ENCODE results near the gene DIAPH3. TPM values are rescaled to one million over a fixed set of nuclear protein-coding genes. Genes with fewer than 3 reads are reported as not detected.

Gene DIAPH3
- total and polyA plus RNA-seq, 7 experiments from 2014 or later = 0.37 to 17.5 TPM; not detected in 5

GRCh38 chr13:60001889-60002288, 161.8 kb downstream of the DIAPH3 start:
- Mint-ChIP-seq H3K4me1 (peaks cover 0 to 5% (median 0%) of the 10 kb centered on the region in 7 donors), H3K4me3 (no peak overlapping the region), H3K9me3 (no peaks in the 10 kb centered on the region), H3K27me3 (no peaks in the 10 kb centered on the region), H3K27ac (no peak overlapping the region), H3K36me3 (peaks cover 0 to 17% (median 0%) of the 10 kb centered on the region in 5 donors)
- ChIA-PET CTCF (no interaction called here), POLR2A (no interaction called here)
- Histone ChIP-seq H3K9me3 (ENCODE audit: control insufficient read depth in 2 of 3, low read length in 3 of 3) (no peaks in the 10 kb centered on the region), H3K27me3 (ENCODE audit: control insufficient read depth in 2 of 2, insufficient read depth in 2 of 2, low read length in 2 of 2) (no peaks in the 10 kb centered on the region), H3K36me3 (ENCODE audit: control insufficient read depth in 2 of 3, insufficient read depth in 3 of 3, low read length in 3 of 3) (no peaks in the 10 kb centered on the region), H3K4me3 (ENCODE audit: low read length) (no peak overlapping the region), H3K4me1 (ENCODE audit: control insufficient read depth in 2 of 2, insufficient read depth in 2 of 2, low read length in 2 of 2) (no peaks in the 10 kb centered on the region), H3K27ac (ENCODE audit: low read depth, low read length) (no peak overlapping the region)
- intact Hi-C loops (cut with micrococcal nuclease) = no loop called here
- ATAC-seq = no peak
- no peak for DNase-seq

GRCh38 chr13:60000976-60001375, 162.8 kb downstream of the DIAPH3 start:
- no peaks in the 10 kb centered on the region for H3K27me3 ChIP-seq (ENCODE audit: control insufficient read depth in 2 of 2, insufficient read depth in 2 of 2, low read length in 2 of 2)
- no peak for DNase-seq
- H3K27me3 Mint-ChIP-seq = no peaks in the 10 kb centered on the region
- H3K27ac Mint-ChIP-seq = no peak overlapping the region
- H3K4me1 ChIP-seq (ENCODE audit: control insufficient read depth in 2 of 2, insufficient read depth in 2 of 2, low read length in 2 of 2) = no peaks in the 10 kb centered on the region
- H3K4me3 ChIP-seq (ENCODE audit: low read length) = no peak overlapping the region
- CTCF ChIA-PET = no interaction called here
- H3K4me3 Mint-ChIP-seq = no peak overlapping the region
- no peaks in the 10 kb centered on the region for H3K36me3 ChIP-seq (ENCODE audit: control insufficient read depth in 2 of 3, insufficient read depth in 3 of 3, low read length in 3 of 3)
- H3K9me3 Mint-ChIP-seq = no peaks in the 10 kb centered on the region
- no peak for ATAC-seq
- intact Hi-C loops (cut with micrococcal nuclease) = no loop called here
- H3K4me1 Mint-ChIP-seq = peaks cover 0 to 5% (median 0%) of the 10 kb centered on the region in 7 donors
- H3K9me3 ChIP-seq (ENCODE audit: control insufficient read depth in 2 of 3, low read length in 3 of 3) = no peaks in the 10 kb centered on the region
- no peak overlapping the region for H3K27ac ChIP-seq (ENCODE audit: low read depth, low read length)
- POLR2A ChIA-PET = no interaction called here
- peaks cover 0 to 14% (median 0%) of the 10 kb centered on the region in 5 donors for H3K36me3 Mint-ChIP-seq

GRCh38 chr13:60000081-60000480, 163.6 kb downstream of the DIAPH3 start:
- peaks cover 0 to 14% (median 0%) of the 10 kb centered on the region in 5 donors for H3K36me3 Mint-ChIP-seq
- no peak overlapping the region for H3K27ac Mint-ChIP-seq

GRCh38 chr13:59997976-59998375, 165.8 kb downstream of the DIAPH3 start:
- POLR2A ChIA-PET = no interaction called here
- intact Hi-C loops (cut with micrococcal nuclease) = loop anchor here in 1 of 2 donors (10.0 kb wide), 1 partner anchor 437 kb away; no protein-coding TSS in a partner anchor
- no peak for DNase-seq
- no peak overlapping the region for H3K4me3 Mint-ChIP-seq
- Histone ChIP-seq H3K36me3 (ENCODE audit: control insufficient read depth in 2 of 3, insufficient read depth in 3 of 3, low read length in 3 of 3) (no peaks in the 10 kb centered on the region), H3K27ac (ENCODE audit: low read depth, low read length) (no peak overlapping the region), H3K9me3 (ENCODE audit: control insufficient read depth in 2 of 3, low read length in 3 of 3) (no peaks in the 10 kb centered on the region), H3K4me3 (ENCODE audit: low read length) (no peak overlapping the region), H3K4me1 (ENCODE audit: control insufficient read depth in 2 of 2, insufficient read depth in 2 of 2, low read length in 2 of 2) (no peaks in the 10 kb centered on the region), H3K27me3 (ENCODE audit: control insufficient read depth in 2 of 2, insufficient read depth in 2 of 2, low read length in 2 of 2) (no peaks in the 10 kb centered on the region)
- H3K36me3 Mint-ChIP-seq = peaks cover 0 to 15% (median 0%) of the 10 kb centered on the region in 5 donors
- CTCF ChIA-PET = no interaction called here
- H3K27me3 Mint-ChIP-seq = no peaks in the 10 kb centered on the region
- H3K4me1 Mint-ChIP-seq = peaks cover 0 to 5% (median 0%) of the 10 kb centered on the region in 7 donors
- H3K27ac Mint-ChIP-seq = no peak overlapping the region
- no peak for ATAC-seq
- H3K9me3 Mint-ChIP-seq = no peaks in the 10 kb centered on the region

More at GRCh38 chr13:60000081-60000480, 163.6 kb downstream of the DIAPH3 start:
- Histone ChIP-seq H3K4me3 (ENCODE audit: low read length) (no peak overlapping the region), H3K9me3 (ENCODE audit: control insufficient read depth in 2 of 3, low read length in 3 of 3) (no peaks in the 10 kb centered on the region), H3K27me3 (ENCODE audit: control insufficient read depth in 2 of 2, insufficient read depth in 2 of 2, low read length in 2 of 2) (no peaks in the 10 kb centered on the region), H3K4me1 (ENCODE audit: control insufficient read depth in 2 of 2, insufficient read depth in 2 of 2, low read length in 2 of 2) (no peaks in the 10 kb centered on the region), H3K36me3 (ENCODE audit: control insufficient read depth in 2 of 3, insufficient read depth in 3 of 3, low read length in 3 of 3) (no peaks in the 10 kb centered on the region), H3K27ac (ENCODE audit: low read depth, low read length) (no peak overlapping the region)
- intact Hi-C loops (cut with micrococcal nuclease) = no loop called here
- CTCF ChIA-PET = no interaction called here
- DNase-seq (no peak), ATAC-seq (no peak)
- POLR2A ChIA-PET = no interaction called here
- Mint-ChIP-seq H3K9me3 (no peaks in the 10 kb centered on the region), H3K4me1 (peaks cover 0 to 5% (median 0%) of the 10 kb centered on the region in 7 donors), H3K4me3 (no peak overlapping the region), H3K27me3 (no peaks in the 10 kb centered on the region)

- H3K27me3 Mint-ChIP-seq = no peaks in the 10 kb centered on the region
- H3K4me3 ChIP-seq (ENCODE audit: low read length) = no peak overlapping the region
- H3K27me3 ChIP-seq (ENCODE audit: control insufficient read depth in 2 of 2, insufficient read depth in 2 of 2, low read length in 2 of 2) = no peaks in the 10 kb centered on the region
- H3K36me3 Mint-ChIP-seq = peaks cover 0 to 10% (median 0%) of the 10 kb centered on the region in 5 donors
- ChIA-PET CTCF (no interaction called here), POLR2A (no interaction called here)
- H3K27ac Mint-ChIP-seq = no peak overlapping the region
- no peak overlapping the region for H3K4me3 Mint-ChIP-seq
- no peaks in the 10 kb centered on the region for H3K4me1 ChIP-seq (ENCODE audit: control insufficient read depth in 2 of 2, insufficient read depth in 2 of 2, low read length in 2 of 2)
- no peak for DNase-seq
- no peaks in the 10 kb centered on the region for H3K36me3 ChIP-seq (ENCODE audit: control insufficient read depth in 2 of 3, insufficient read depth in 3 of 3, low read length in 3 of 3)
- intact Hi-C loops (cut with micrococcal nuclease) = loop anchor here in 1 of 2 donors (10.0 kb wide), 1 partner anchor 438 kb away; no protein-coding TSS in a partner anchor
- no peaks in the 10 kb centered on the region for H3K9me3 ChIP-seq (ENCODE audit: control insufficient read depth in 2 of 3, low read length in 3 of 3)
- ATAC-seq = no peak
- peaks cover 0 to under 1% (median 0%) of the 10 kb centered on the region in 7 donors for H3K4me1 Mint-ChIP-seq
- H3K9me3 Mint-ChIP-seq = no peaks in the 10 kb centered on the region
- no peak overlapping the region for H3K27ac ChIP-seq (ENCODE audit: low read depth, low read length)
These were observed 167.2 kb downstream of the DIAPH3 start for GRCh38 chr13:59996461-59996980.

- no peak overlapping the region for H3K4me3 Mint-ChIP-seq
- Histone ChIP-seq H3K27me3 (ENCODE audit: control insufficient read depth in 2 of 2, insufficient read depth in 2 of 2, low read length in 2 of 2) (no peaks in the 10 kb centered on the region), H3K4me3 (ENCODE audit: low read length) (no peak overlapping the region), H3K36me3 (ENCODE audit: control insufficient read depth in 2 of 3, insufficient read depth in 3 of 3, low read length in 3 of 3) (no peaks in the 10 kb centered on the region), H3K27ac (ENCODE audit: low read depth, low read length) (no peak overlapping the region), H3K4me1 (ENCODE audit: control insufficient read depth in 2 of 2, insufficient read depth in 2 of 2, low read length in 2 of 2) (no peaks in the 10 kb centered on the region), H3K9me3 (ENCODE audit: control insufficient read depth in 2 of 3, low read length in 3 of 3) (no peaks in the 10 kb centered on the region)
- H3K9me3 Mint-ChIP-seq = peaks cover 0 to 8% (median 0%) of the 10 kb centered on the region in 11 donors
- peaks cover 0 to 15% (median 0%) of the 10 kb centered on the region in 5 donors for H3K36me3 Mint-ChIP-seq
- intact Hi-C loops (cut with micrococcal nuclease) = loop anchor here in 1 of 2 donors (10.0 kb wide), 1 partner anchor 443 kb away; no protein-coding TSS in a partner anchor
- H3K27ac Mint-ChIP-seq = no peak overlapping the region
- H3K27me3 Mint-ChIP-seq = no peaks in the 10 kb centered on the region
- ChIA-PET POLR2A (no interaction called here), CTCF (no interaction called here)
- ATAC-seq (no peak), DNase-seq (no peak)
- peaks cover 0 to 1% (median 0%) of the 10 kb centered on the region in 7 donors for H3K4me1 Mint-ChIP-seq
These were observed 172.3 kb downstream of the DIAPH3 start for GRCh38 chr13:59991395-59991794.
